ENCODE results near the gene S1PR1.
"Not testable (repeated sequence)": the region's sequence is repeated elsewhere in the genome, so short reads cannot be mapped to it uniquely, and the experiment has no call there.

S1PR1 gene

DNA sequence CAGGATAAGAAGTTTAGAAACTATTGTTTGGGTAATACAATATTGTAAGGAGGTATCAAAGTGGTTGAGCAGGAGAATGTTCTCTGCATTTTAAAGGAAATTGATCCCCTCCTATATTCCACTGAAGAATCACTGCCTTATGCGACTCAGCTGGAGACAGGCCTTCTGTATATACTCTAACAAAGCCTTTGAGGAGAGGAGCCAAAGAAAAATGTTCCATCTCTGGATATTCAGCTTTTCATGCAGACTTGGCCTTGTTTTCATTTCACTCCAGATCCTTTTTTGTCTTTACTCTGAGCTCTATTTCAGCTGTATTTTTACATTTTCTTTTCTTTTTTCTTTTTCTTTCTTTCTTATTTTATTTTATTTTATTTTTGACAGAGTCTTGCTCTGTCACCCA is 42.1 kb upstream of the S1PR1 start:
- TF ChIP-seq, protein P1, sequence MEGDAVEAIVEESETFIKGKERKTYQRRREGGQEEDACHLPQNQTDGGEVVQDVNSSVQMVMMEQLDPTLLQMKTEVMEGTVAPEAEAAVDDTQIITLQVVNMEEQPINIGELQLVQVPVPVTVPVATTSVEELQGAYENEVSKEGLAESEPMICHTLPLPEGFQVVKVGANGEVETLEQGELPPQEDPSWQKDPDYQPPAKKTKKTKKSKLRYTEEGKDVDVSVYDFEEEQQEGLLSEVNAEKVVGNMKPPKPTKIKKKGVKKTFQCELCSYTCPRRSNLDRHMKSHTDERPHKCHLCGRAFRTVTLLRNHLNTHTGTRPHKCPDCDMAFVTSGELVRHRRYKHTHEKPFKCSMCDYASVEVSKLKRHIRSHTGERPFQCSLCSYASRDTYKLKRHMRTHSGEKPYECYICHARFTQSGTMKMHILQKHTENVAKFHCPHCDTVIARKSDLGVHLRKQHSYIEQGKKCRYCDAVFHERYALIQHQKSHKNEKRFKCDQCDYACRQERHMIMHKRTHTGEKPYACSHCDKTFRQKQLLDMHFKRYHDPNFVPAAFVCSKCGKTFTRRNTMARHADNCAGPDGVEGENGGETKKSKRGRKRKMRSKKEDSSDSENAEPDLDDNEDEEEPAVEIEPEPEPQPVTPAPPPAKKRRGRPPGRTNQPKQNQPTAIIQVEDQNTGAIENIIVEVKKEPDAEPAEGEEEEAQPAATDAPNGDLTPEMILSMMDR (IDR thresholded peaks at IDR 0.05; ENCODE audit: borderline replicate concordance, insufficient read depth, low read depth, low read length) = no peak
- H3K4me3 ChIP-seq (ENCODE audit: low read depth, low read length) = no peak overlapping the region

DNA sequence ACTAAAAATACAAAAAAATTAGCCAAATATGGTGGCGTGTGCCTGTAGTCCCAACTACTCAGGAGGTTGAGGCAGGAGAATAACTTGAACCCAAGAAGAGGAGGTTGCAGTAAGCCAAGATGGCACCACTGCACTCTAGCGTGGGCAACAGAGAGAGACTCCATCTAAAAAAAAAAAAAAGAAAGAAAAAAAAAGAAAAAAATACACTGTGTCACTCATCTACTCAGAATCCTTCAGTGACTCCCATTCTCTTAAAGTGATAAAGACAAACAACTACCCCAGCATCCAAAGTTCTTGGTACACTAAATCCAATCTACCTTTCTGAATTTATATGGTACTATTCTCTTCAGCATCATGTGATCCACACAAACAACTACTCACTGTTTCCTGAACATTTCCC is 40.2 kb upstream of the S1PR1 start:
- H3K4me3 ChIP-seq (ENCODE audit: low read depth, low read length) = no peak overlapping the region
- TF ChIP-seq, protein P1 (IDR thresholded peaks at IDR 0.05; ENCODE audit: borderline replicate concordance, insufficient read depth, low read depth, low read length) = no peak

DNA sequence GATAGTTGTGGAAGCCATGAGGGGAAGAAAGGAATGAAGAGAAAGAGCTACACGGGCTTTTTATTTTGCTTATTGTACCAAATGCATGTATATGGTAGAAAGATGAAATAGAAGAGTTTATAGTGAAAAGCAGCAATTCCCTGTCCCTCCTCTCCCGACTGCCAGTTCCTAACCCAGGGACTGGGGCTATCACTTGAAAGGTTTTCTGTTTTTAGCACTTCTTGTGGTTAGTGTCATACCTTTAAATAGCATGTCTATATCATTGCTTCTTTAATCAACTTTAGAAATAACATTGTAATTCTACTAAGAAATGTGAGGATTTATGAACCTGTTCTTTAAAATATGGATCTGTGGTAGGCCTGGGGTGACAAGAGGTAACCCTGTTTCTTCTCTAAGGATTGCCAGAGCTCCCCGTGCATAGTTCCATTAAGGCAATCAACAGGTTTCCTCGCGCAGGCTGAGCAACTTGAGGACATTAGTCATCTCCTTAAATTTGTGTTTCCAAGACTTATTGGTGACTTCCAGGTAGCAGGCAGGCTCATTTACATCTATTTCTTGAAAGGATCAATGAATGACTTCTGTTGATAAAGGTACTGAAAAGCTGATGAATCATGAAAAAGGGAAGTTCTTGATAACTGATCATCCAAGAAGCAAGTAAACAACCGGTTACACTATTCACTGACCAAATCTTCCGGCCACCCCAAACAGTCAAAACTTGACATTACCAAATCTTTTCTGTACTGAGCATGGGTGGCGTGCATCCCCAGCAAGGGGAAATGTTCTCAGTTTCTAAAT is 37.8 kb upstream of the S1PR1 start:
- TF ChIP-seq, protein P1 (IDR thresholded peaks at IDR 0.05; ENCODE audit: borderline replicate concordance, insufficient read depth, low read depth, low read length) = no peak
- H3K4me3 ChIP-seq (ENCODE audit: low read depth, low read length) = no peak overlapping the region

- H3K4me3 ChIP-seq (ENCODE audit: low read depth, low read length) = no peak overlapping the region
- TF ChIP-seq, protein P1 (IDR thresholded peaks at IDR 0.05; ENCODE audit: borderline replicate concordance, insufficient read depth, low read depth, low read length) = no peak
Measured at GRCh38 chr1:101199637-101199982, 37.2 kb upstream of the S1PR1 start.

DNA sequence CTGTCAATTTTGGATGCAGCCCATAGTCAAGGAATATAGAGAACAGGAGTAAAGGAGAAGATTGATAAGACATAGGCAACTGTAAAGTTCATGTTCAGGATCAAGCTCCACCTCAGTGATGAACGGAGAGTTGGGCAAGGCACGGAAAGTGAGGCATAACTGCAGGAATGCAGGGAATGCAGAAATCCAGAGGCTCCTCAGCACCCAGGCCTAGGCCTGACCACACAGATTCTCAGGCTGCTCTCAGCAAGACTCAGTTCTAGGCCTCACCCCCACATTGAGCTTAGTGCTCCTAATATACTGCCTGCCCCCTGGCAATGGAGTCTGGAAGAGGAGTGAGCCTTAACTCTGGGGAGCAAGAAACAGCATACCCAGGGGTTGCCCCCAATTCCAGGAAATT is 36.3 kb upstream of the S1PR1 start:
- TF ChIP-seq, protein P1 (IDR thresholded peaks at IDR 0.05; ENCODE audit: borderline replicate concordance, insufficient read depth, low read depth, low read length) = no peak

GRCh38 chr1:101203820-101204540 is 32.8 kb upstream of the S1PR1 start:
- TF ChIP-seq, protein P1 (IDR thresholded peaks at IDR 0.05; ENCODE audit: borderline replicate concordance, insufficient read depth, low read depth, low read length) = no peak
- H3K4me3 ChIP-seq (ENCODE audit: low read depth, low read length) = no peak overlapping the region

More for the DNA sequence above, 36.3 kb upstream of the S1PR1 start:
- no peak overlapping the region for H3K4me3 ChIP-seq (ENCODE audit: low read depth, low read length)

DNA sequence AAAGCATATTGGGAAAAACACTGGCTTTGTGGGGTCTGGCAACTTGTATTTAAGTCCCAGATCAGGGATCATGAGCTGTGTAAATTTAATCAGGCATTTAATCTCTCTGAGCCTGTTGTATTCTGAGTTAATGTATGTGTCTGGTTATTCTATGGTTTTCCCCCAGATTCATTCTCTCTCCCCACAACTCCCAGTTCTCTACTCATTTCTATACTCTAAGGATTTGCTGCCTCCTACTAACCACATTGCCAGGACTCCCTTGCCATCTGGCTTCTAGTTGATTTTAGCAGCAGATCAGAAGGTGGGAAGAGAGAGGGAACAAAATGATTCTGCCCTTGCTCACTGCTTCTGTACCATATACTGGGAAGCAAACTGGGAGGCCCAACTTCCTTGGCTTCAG is 31.4 kb upstream of the S1PR1 start:
- TF ChIP-seq, protein P1 (IDR thresholded peaks at IDR 0.05; ENCODE audit: borderline replicate concordance, insufficient read depth, low read depth, low read length) = no peak
- no peak overlapping the region for H3K4me3 ChIP-seq (ENCODE audit: low read depth, low read length)

DNA sequence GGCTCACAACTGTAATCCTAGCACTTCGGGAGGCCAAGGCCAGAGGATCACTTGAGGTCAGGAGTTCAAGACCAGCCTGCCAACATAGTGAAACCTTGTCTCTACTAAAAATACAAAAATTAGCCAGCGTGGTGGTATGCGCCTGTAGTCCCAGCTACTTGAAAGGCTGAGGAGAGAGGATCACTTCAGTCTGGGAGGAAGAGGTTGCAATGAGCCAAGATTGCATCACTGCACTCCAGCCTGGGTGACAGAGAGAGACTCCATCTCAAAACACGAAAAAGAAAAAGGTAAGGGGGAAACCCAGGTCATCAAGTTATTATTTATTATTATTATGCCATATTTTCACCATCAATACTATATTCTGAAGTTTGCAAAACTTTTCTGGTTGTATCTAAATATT is 30.7 kb upstream of the S1PR1 start:
- H3K4me3 ChIP-seq (ENCODE audit: low read depth, low read length) = not testable (repeated sequence)

- H3K4me3 ChIP-seq (ENCODE audit: low read depth, low read length) = not testable (repeated sequence)
Measured at GRCh38 chr1:101207271-101207670, 29.5 kb upstream of the S1PR1 start.
